ENCODE measurements around the gene SRSF5.

The SRSF5 gene

GRCh38 chr14:69771136-69771535 is 4.2 kb downstream of the SRSF5 start:
- no peak for FAIRE-seq

GRCh38 chr14:69772082-69773017 is 5.4 kb downstream of the SRSF5 start:
- no peak for FAIRE-seq

- FAIRE-seq = no peak
These were observed 6.8 kb downstream of the SRSF5 start for GRCh38 chr14:69773571-69774276.

- FAIRE-seq = no peak
These were observed 8.1 kb downstream of the SRSF5 start for GRCh38 chr14:69775012-69775411.

- FAIRE-seq = no peak
These were observed 10.0 kb downstream of the SRSF5 start for GRCh38 chr14:69776875-69777453.

GRCh38 chr14:69779088-69779487 is 12.1 kb downstream of the SRSF5 start:
- FAIRE-seq = no peak

GRCh38 chr14:69780092-69780491 is 13.2 kb downstream of the SRSF5 start:
- no peak for FAIRE-seq

- FAIRE-seq = no peak
These were observed 14.0 kb downstream of the SRSF5 start for GRCh38 chr14:69780952-69781351.

- no peak for FAIRE-seq
These were observed 18.0 kb downstream of the SRSF5 start for GRCh38 chr14:69784942-69785341.

- FAIRE-seq = no peak
These were observed 19.7 kb downstream of the SRSF5 start for GRCh38 chr14:69786603-69787002.

- FAIRE-seq = no peak
These were observed 22.2 kb downstream of the SRSF5 start for GRCh38 chr14:69789118-69789640.

GRCh38 chr14:69792887-69793421 is 26.0 kb downstream of the SRSF5 start:
- no peak for FAIRE-seq

- no peak for FAIRE-seq
These were observed 27.8 kb downstream of the SRSF5 start for GRCh38 chr14:69794791-69795190.

GRCh38 chr14:69795691-69796090 is 28.7 kb downstream of the SRSF5 start:
- no peak for FAIRE-seq

GRCh38 chr14:69796797-69797500 is 30.0 kb downstream of the SRSF5 start, which contains the start of gene SLC10A1:
TSS of gene SLC10A1 (minus strand) at chr14:69797241. CDS start at chr14:69797155, 86 bp downstream.
- no peak for FAIRE-seq

- FAIRE-seq = no peak
These were observed 30.8 kb downstream of the SRSF5 start for GRCh38 chr14:69797573-69798338.

- no peak for FAIRE-seq
These were observed 31.4 kb downstream of the SRSF5 start for GRCh38 chr14:69798339-69798735.

GRCh38 chr14:69803753-69804152 is 36.8 kb downstream of the SRSF5 start:
- no peak for FAIRE-seq

- FAIRE-seq = no peak
These were observed 38.0 kb downstream of the SRSF5 start for GRCh38 chr14:69804902-69805301.

- FAIRE-seq = no peak
These were observed 40.2 kb downstream of the SRSF5 start for GRCh38 chr14:69807192-69807591.

All from colon (tissue), 2 donors.